IMR-90 (cell line): ENCODE results near the gene CFAP298. TPM values are rescaled to one million over a fixed set of nuclear protein-coding genes. Genes with fewer than 3 reads are reported as not detected.

Source experiments
- ATAC-seq: fragments of 200-7000 bp; cut with Tn5 transposase; 2 replicates; pipeline ENCODE4 v1.9.1; 2020; ENCODE audit warnings: low read depth, mild to moderate bottlenecking, moderate library complexity
- BruUV-seq: library from RNA; stranded (reverse); fragments of 400-500 nt; replicated peaks from 2 replicates; lab custom pipeline; 2021; lab: Mats Ljungman, UMichigan
- CTCF ChIA-PET: fragments of 300-600 bp; formaldehyde crosslinking; extraction: SDS; loops from one replicate; lab custom pipeline; 2021; ENCODE audit warnings: antibody characterized with exemption; lab: Yijun Ruan, JAX
- POLR2A ChIA-PET: fragments of 300-600 bp; sonication (Branson Sonifier 250); formaldehyde crosslinking; loops from one replicate; lab custom pipeline; 2022; ENCODE audit warnings: antibody characterized with exemption; ENCODE audit not compliant: unreplicated experiment; lab: Charles Lee
- DNase-seq: peaks from one replicate; pipeline ENCODE4 v3.0.0; 2013
- H2AFZ ChIP-seq: replicated peaks from 2 replicates; pipeline ENCODE3; 2013; ENCODE audit warnings: low read length, mild to moderate bottlenecking; ENCODE audit not compliant: poor library complexity
- H2AK5ac ChIP-seq: 2 replicates; pipeline ENCODE4 v1.6.1; 2013; ENCODE audit warnings: low read depth, low read length, inconsistent platforms
- H2AK9ac ChIP-seq: replicated peaks from 2 replicates; pipeline ENCODE3; 2013; ENCODE audit warnings: mild to moderate bottlenecking, low read depth, low read length, moderate library complexity; ENCODE audit not compliant: poor library complexity
- H2BK120ac ChIP-seq: 2 replicates; pipeline ENCODE4 v1.6.1; 2013; ENCODE audit warnings: low read depth, low read length, inconsistent platforms
- H2BK15ac ChIP-seq: 3 replicates; pipeline ENCODE4 v1.6.1; 2013; ENCODE audit warnings: low read depth, low read length, inconsistent platforms
- H2BK20ac ChIP-seq: 2 replicates; pipeline ENCODE4 v1.6.1; 2013; ENCODE audit warnings: low read depth, mild to moderate bottlenecking, inconsistent platforms, low read length, moderate library complexity
- H2BK5ac ChIP-seq: 2 replicates; pipeline ENCODE4 v1.6.1; 2013; ENCODE audit warnings: mild to moderate bottlenecking, low read depth, low read length, inconsistent platforms; ENCODE audit not compliant: poor library complexity, severe bottlenecking
- H3K14ac ChIP-seq: replicated peaks from 2 replicates; pipeline ENCODE4 v1.6.1; 2013; ENCODE audit warnings: low read depth, low read length, inconsistent platforms
- H3K18ac ChIP-seq: 2 replicates; pipeline ENCODE4 v1.6.1; 2013; ENCODE audit warnings: low read depth, low read length, control low read depth
- H3K23ac ChIP-seq: 2 replicates; pipeline ENCODE4 v1.6.1; 2013; ENCODE audit warnings: low read depth, low read length, inconsistent platforms
- H3K27ac ChIP-seq: 2 replicates; pipeline ENCODE4 v1.5.1; 2013; ENCODE audit warnings: mild to moderate bottlenecking, control low read depth, low read length; ENCODE audit not compliant: insufficient read depth
- H3K27me3 ChIP-seq: 2 replicates; pipeline ENCODE4 v1.6.1; 2013; ENCODE audit warnings: low read length; ENCODE audit not compliant: control insufficient read depth, insufficient read depth
- H3K36me3 ChIP-seq: 2 replicates; pipeline ENCODE4 v1.6.1; 2013; ENCODE audit warnings: low read length, mixed read lengths; ENCODE audit not compliant: control insufficient read depth, insufficient read depth
- H3K4ac ChIP-seq: 2 replicates; pipeline ENCODE4 v1.6.1; 2013; ENCODE audit warnings: low read depth, low read length, inconsistent platforms
- H3K4me1 ChIP-seq: 2 replicates; pipeline ENCODE4 v1.6.1; 2013; ENCODE audit warnings: low read length, mixed read lengths; ENCODE audit not compliant: control insufficient read depth, insufficient read depth
- H3K4me2 ChIP-seq: 2 replicates; pipeline ENCODE4 v1.6.1; 2013; ENCODE audit warnings: low read depth, mild to moderate bottlenecking, control low read depth, low read length, moderate library complexity
- H3K4me3 ChIP-seq: 2 replicates; pipeline ENCODE4 v1.5.1; 2013; ENCODE audit warnings: low read depth, mild to moderate bottlenecking, control low read depth, low read length, moderate library complexity; ENCODE audit not compliant: insufficient read depth
- H3K56ac ChIP-seq: 2 replicates; pipeline ENCODE4 v1.6.1; 2013; ENCODE audit warnings: low read length, inconsistent platforms; ENCODE audit not compliant: insufficient read depth; ENCODE audit errors: extremely low read depth
- H3K79me1 ChIP-seq, 2 experiments: 2 replicates each; pipeline ENCODE4 v1.6.1; 2013; ENCODE audit warnings: low read length in 2 of 2, inconsistent platforms in 1 of 2, low read depth in 1 of 2
- H3K9ac ChIP-seq: 2 replicates; pipeline ENCODE4 v1.6.1; 2013; ENCODE audit warnings: low read depth, low read length, control low read depth
- H3K9me1 ChIP-seq: 2 replicates; pipeline ENCODE4 v1.6.1; 2013; ENCODE audit warnings: low read length, inconsistent platforms; ENCODE audit not compliant: insufficient read depth
- H3K9me3 ChIP-seq: 2 replicates; pipeline ENCODE4 v1.6.1; 2013; ENCODE audit warnings: low read length; ENCODE audit not compliant: control insufficient read depth, insufficient read depth
- H4K20me1 ChIP-seq: 2 replicates; pipeline ENCODE4 v1.6.1; 2013; ENCODE audit warnings: low read length, inconsistent platforms; ENCODE audit not compliant: insufficient read depth
- H4K5ac ChIP-seq: 2 replicates; pipeline ENCODE4 v1.6.1; 2013; ENCODE audit warnings: mild to moderate bottlenecking, low read depth, low read length, control low read depth
- H4K8ac ChIP-seq, 2 experiments: 2 replicates each; pipeline ENCODE4 v1.6.1; 2013; ENCODE audit warnings: low read depth in 2 of 2, low read length in 2 of 2, control low read depth in 1 of 2, inconsistent platforms in 1 of 2
- H4K91ac ChIP-seq: 2 replicates; pipeline ENCODE4 v1.6.1; 2013; ENCODE audit warnings: low read depth, low read length, inconsistent platforms; ENCODE audit not compliant: insufficient read depth
- BHLHE40 ChIP-seq: fragments of 150-350 bp; IDR thresholded peaks from 2 replicates; pipeline ENCODE4 v1.6.1; 2016; ENCODE audit warnings: mild to moderate bottlenecking, low read depth, low read length
- CEBPB ChIP-seq: IDR thresholded peaks from 2 replicates; pipeline ENCODE4 v1.6.1; 2012; ENCODE audit warnings: low read depth, low read length, improper control_type of control experiment
- MAFK ChIP-seq: IDR thresholded peaks from 2 replicates; pipeline ENCODE4 v1.6.1; 2012; ENCODE audit warnings: low read depth, low read length, improper control_type of control experiment
- MAZ ChIP-seq: IDR thresholded peaks from 2 replicates; pipeline ENCODE4 v1.6.1; 2012; ENCODE audit warnings: low read depth, mild to moderate bottlenecking, low read length, improper control_type of control experiment, moderate library complexity, borderline replicate concordance
- NFE2L2 ChIP-seq: fragments of 150-350 bp; IDR thresholded peaks from 2 replicates; pipeline ENCODE4 v1.6.1; 2016; ENCODE audit warnings: low read depth, mild to moderate bottlenecking, low read length
- RAD21 ChIP-seq: IDR thresholded peaks from 2 replicates; pipeline ENCODE4 v1.6.1; 2012; ENCODE audit warnings: low read length, improper control_type of control experiment
- RCOR1 ChIP-seq: IDR thresholded peaks from 2 replicates; pipeline ENCODE4 v1.6.1; 2012; ENCODE audit warnings: mild to moderate bottlenecking, low read length, improper control_type of control experiment; ENCODE audit not compliant: insufficient replicate concordance
- RFX5 ChIP-seq: IDR thresholded peaks from 2 replicates; pipeline ENCODE4 v1.8.0; 2012; ENCODE audit warnings: low read depth, mild to moderate bottlenecking, low read length, moderate library complexity
- SMC3 ChIP-seq: fragments of 150-350 bp; IDR thresholded peaks from 2 replicates; pipeline ENCODE4 v1.6.1; 2016; ENCODE audit warnings: low read depth, mild to moderate bottlenecking, antibody characterized with exemption, low read length, moderate library complexity
- WGBS, 2 experiments: methylation state at CpG; one replicate each; pipeline versions ENCODE4 v1.1.5 to v1.1.7; 2013; ENCODE audit warnings: missing lambda C conversion rate in 2 of 2; ENCODE audit not compliant: insufficient read length in 1 of 2; ENCODE audit errors: extremely low coverage in 2 of 2; 5-methylcytosine and 5-hydroxymethylcytosine counted together
- dilution Hi-C: fragments of 300-500 bp; cut with HindIII; formaldehyde crosslinking; loops from one replicate; pipeline ENCODE4 v1.14.3; 2018; ENCODE audit warnings: low sequenced_read_pairs; ENCODE audit not compliant: unreplicated experiment
- in situ Hi-C: fragments of 300-500 bp; cut with MboI; formaldehyde crosslinking; loops from 3 replicates; pipeline ENCODE4 v1.14.3; 2019; ENCODE audit warnings: low sequenced_read_pairs, inconsistent platforms, mixed read lengths
- intact Hi-C: fragments of 100-400 bp; cut with micrococcal nuclease; formaldehyde crosslinking; loops from 2 replicates; pipeline ENCODE4 v1.10.0; 2022
- polyA plus RNA-seq, 3 experiments: library from polyadenylated mRNA; depleted of rRNA; stranded (reverse); fragments of >200 nt; gene quantifications; 2 replicates each; pipeline ENCODE4 v1.2.3, GENCODE V29; 2012; ENCODE audit warnings: low replicate concordance in 1 of 3
- total RNA-seq: library from RNA; depleted of rRNA; stranded (reverse); fragments of >200 nt; gene quantifications from 2 replicates; pipeline ENCODE4 v1.2.3, GENCODE V29; 2012
- TF ChIP-seq, protein P1 (sequence below): fragments of 150-350 bp; IDR thresholded peaks from 2 replicates; pipeline ENCODE4 v1.6.1; 2016; ENCODE audit warnings: low read depth, mild to moderate bottlenecking, low read length, moderate library complexity, borderline replicate concordance
- TF ChIP-seq, protein P2 (sequence below): conservative IDR thresholded peaks from 2 replicates; pipeline ENCODE4 v1.5.1; 2012; ENCODE audit warnings: mild to moderate bottlenecking, low read depth, low read length, improper control_type of control experiment

Gene CFAP298
- total and polyA plus RNA-seq, 2 of the 4 experiments (the other 2 are of a cell fraction), result 8.1 to 25.7 TPM

DNA sequence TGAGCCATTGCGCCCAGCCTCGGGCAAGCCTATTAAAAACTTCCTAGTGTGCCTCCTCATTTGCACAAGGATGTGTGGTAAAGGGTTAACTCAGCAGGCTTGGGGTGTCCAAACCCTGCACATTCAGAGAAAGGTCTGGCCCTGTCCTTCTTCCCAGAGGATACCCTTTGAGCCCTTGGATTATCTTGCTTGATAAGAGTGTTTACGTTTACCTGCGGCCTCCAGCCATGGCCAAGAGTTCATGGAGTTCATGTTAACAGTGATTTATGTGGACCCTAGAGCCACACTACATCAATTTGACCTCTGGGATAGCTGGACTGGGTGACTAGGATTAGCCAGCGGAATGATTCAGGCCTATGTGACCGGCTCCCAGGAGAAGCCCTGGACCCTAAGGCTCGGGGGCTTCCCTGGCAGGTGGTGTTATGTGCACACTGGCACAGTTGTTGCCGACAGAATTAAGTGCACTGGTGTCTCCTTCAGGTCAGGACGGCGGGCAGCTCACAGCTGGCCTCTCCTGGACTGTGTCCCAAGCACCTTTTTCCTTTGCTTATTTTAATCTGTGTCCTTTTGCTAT lies 19.2 kb downstream of the CFAP298 start:
- H3K4ac ChIP-seq, result no peak overlapping the region
- no peaks in the 10 kb centered on the region for H3K4me1 ChIP-seq
- H3K27ac ChIP-seq, result no peak overlapping the region
- DNase-seq (no peak), ATAC-seq (no peak)
- H3K56ac ChIP-seq, result no peak overlapping the region
- no peaks in the 10 kb centered on the region for H3K27me3 ChIP-seq
- H2AK5ac ChIP-seq, result no peak overlapping the region
- no peaks in the 10 kb centered on the region for H3K79me1 ChIP-seq
- no peak overlapping the region for H4K8ac ChIP-seq
- no TSS peak for BruUV-seq
- H3K9me1 ChIP-seq, result no peaks in the 10 kb centered on the region; the same call in 1 of the 2 replicates
- no peak overlapping the region for H3K4me2 ChIP-seq
- no peaks in the 10 kb centered on the region for H4K20me1 ChIP-seq
- H2BK120ac ChIP-seq, result no peak overlapping the region
- H2AFZ ChIP-seq, result no peak overlapping the region
- no peak overlapping the region for H4K5ac ChIP-seq
- no peaks in the 10 kb centered on the region for H3K9me3 ChIP-seq
- H3K23ac ChIP-seq, result no peak overlapping the region
- no peak overlapping the region for H2BK15ac ChIP-seq
- H2BK5ac ChIP-seq, result no peak overlapping the region
- no peak overlapping the region for H3K9ac ChIP-seq
- H3K4me3 ChIP-seq, result no peak overlapping the region
- H2AK9ac ChIP-seq, result no peak overlapping the region
- POLR2A ChIA-PET, result no interaction called here
- no peak overlapping the region for H4K91ac ChIP-seq
- no peak overlapping the region for H3K18ac ChIP-seq
- intact Hi-C loops, result no loop called here
- in situ Hi-C loops, result no loop called here
- WGBS, 2 experiments, result 35% methylated on average over 3 of the region's 10 CpGs; no CpG with 5 or more reads in 1 of the 2 experiments
- CTCF ChIA-PET, result interaction anchor here (1.2 kb wide), 1 partner anchor 190 kb away, joined by 3 read pairs; no protein-coding TSS in a partner anchor
- no peak for TF ChIP-seq MAZ
- no peak for TF ChIP-seq SMC3
- TF ChIP-seq MAFK, result no peak
- TF ChIP-seq CEBPB, result no peak
- no peak for TF ChIP-seq RAD21
- no peak for TF ChIP-seq BHLHE40
- no peak for TF ChIP-seq RFX5
- TF ChIP-seq, protein P1, sequence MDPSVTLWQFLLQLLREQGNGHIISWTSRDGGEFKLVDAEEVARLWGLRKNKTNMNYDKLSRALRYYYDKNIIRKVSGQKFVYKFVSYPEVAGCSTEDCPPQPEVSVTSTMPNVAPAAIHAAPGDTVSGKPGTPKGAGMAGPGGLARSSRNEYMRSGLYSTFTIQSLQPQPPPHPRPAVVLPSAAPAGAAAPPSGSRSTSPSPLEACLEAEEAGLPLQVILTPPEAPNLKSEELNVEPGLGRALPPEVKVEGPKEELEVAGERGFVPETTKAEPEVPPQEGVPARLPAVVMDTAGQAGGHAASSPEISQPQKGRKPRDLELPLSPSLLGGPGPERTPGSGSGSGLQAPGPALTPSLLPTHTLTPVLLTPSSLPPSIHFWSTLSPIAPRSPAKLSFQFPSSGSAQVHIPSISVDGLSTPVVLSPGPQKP, result no peak
- TF ChIP-seq NFE2L2, result no peak
- no peak for TF ChIP-seq RCOR1
- TF ChIP-seq, protein P2, sequence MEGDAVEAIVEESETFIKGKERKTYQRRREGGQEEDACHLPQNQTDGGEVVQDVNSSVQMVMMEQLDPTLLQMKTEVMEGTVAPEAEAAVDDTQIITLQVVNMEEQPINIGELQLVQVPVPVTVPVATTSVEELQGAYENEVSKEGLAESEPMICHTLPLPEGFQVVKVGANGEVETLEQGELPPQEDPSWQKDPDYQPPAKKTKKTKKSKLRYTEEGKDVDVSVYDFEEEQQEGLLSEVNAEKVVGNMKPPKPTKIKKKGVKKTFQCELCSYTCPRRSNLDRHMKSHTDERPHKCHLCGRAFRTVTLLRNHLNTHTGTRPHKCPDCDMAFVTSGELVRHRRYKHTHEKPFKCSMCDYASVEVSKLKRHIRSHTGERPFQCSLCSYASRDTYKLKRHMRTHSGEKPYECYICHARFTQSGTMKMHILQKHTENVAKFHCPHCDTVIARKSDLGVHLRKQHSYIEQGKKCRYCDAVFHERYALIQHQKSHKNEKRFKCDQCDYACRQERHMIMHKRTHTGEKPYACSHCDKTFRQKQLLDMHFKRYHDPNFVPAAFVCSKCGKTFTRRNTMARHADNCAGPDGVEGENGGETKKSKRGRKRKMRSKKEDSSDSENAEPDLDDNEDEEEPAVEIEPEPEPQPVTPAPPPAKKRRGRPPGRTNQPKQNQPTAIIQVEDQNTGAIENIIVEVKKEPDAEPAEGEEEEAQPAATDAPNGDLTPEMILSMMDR, result no peak
- no peak overlapping the region for H2BK20ac ChIP-seq
- no peak overlapping the region for H3K14ac ChIP-seq
- dilution Hi-C loops, result no loop called here
- no peaks in the 10 kb centered on the region; the same call in 1 of the 2 replicates for H3K36me3 ChIP-seq
